Fibroblast of mammary gland (primary cell): ENCODE results near the gene TECRL.

Source experiments
- DNase-seq: peaks from one replicate; pipeline ENCODE4 v3.0.0-alpha.2; 2010; ENCODE audit warnings: low read depth
- H3K4me3 ChIP-seq: 2 replicates; pipeline ENCODE4 v1.5.1; 2011; ENCODE audit warnings: low read depth, mild to moderate bottlenecking, low read length, moderate library complexity; ENCODE audit not compliant: control insufficient read depth
- CTCF ChIP-seq: conservative IDR thresholded peaks from 2 replicates; pipeline ENCODE4 v1.5.1; 2011; ENCODE audit warnings: low read depth, low read length, inconsistent platforms; ENCODE audit not compliant: control insufficient read depth, insufficient read depth

Gene TECRL

GRCh38 chr4:64305565-64306254 lies 103.5 kb downstream of the TECRL start:
- no peak for DNase-seq
- no peak for TF ChIP-seq CTCF
- H3K4me3 ChIP-seq: no peak overlapping the region

GRCh38 chr4:64272432-64272831 lies 136.8 kb downstream of the TECRL start:
- H3K4me3 ChIP-seq: no peak overlapping the region
- no peak for TF ChIP-seq CTCF

GRCh38 chr4:64271601-64272081 lies 137.6 kb downstream of the TECRL start:
- no peak for TF ChIP-seq CTCF
- no peak overlapping the region for H3K4me3 ChIP-seq
- no peak for DNase-seq

More at GRCh38 chr4:64272432-64272831, 136.8 kb downstream of the TECRL start:
- DNase-seq: no peak

GRCh38 chr4:64266669-64267068 lies 142.6 kb downstream of the TECRL start:
- TF ChIP-seq CTCF: no peak
- DNase-seq: no peak

GRCh38 chr4:64266263-64266662 lies 143.0 kb downstream of the TECRL start:
- DNase-seq: no peak
- H3K4me3 ChIP-seq: no peak overlapping the region
- no peak for TF ChIP-seq CTCF

More at GRCh38 chr4:64266669-64267068, 142.6 kb downstream of the TECRL start:
- no peak overlapping the region for H3K4me3 ChIP-seq

- no peak overlapping the region for H3K4me3 ChIP-seq
- no peak for TF ChIP-seq CTCF
These were observed 157.5 kb downstream of the TECRL start for GRCh38 chr4:64251781-64252180.

More at GRCh38 chr4:64251781-64252180, 157.5 kb downstream of the TECRL start:
- DNase-seq: no peak
